GM23248 (cell line): ENCODE results near the gene IQGAP3. TPM values are rescaled to one million over a fixed set of nuclear protein-coding genes. Genes with fewer than 3 reads are reported as not detected.

Experiments used
- DNase-seq: peaks from one replicate; pipeline ENCODE4 v3.0.0-alpha.2; 2015
- H2AFZ ChIP-seq: fragments of 200-600 bp; sonication (generic); 2 replicates; pipeline ENCODE4 v1.6.1; 2016; ENCODE audit warnings: antibody characterized with exemption
- H3F3A ChIP-seq: fragments of 200-600 bp; sonication (generic); 2 replicates; pipeline ENCODE4 v1.6.1; 2016; ENCODE audit warnings: mild to moderate bottlenecking, antibody characterized with exemption, mixed run types; ENCODE audit not compliant: insufficient read depth
- H3K27ac ChIP-seq: fragments of 200-600 bp; sonication (generic); 2 replicates; pipeline ENCODE4 v1.5.1; 2016; ENCODE audit warnings: mild to moderate bottlenecking
- H3K27me3 ChIP-seq: fragments of 200-600 bp; sonication (generic); replicated peaks from 2 replicates; pipeline ENCODE4 v1.6.1; 2016; ENCODE audit warnings: mild to moderate bottlenecking; ENCODE audit not compliant: insufficient read depth
- H3K36me3 ChIP-seq: fragments of 200-600 bp; sonication (generic); 2 replicates; pipeline ENCODE4 v1.6.1; 2016; ENCODE audit warnings: low read depth, mild to moderate bottlenecking
- H3K4me1 ChIP-seq: fragments of 200-600 bp; sonication (generic); 2 replicates; pipeline ENCODE4 v1.6.1; 2016; ENCODE audit warnings: mild to moderate bottlenecking; ENCODE audit not compliant: insufficient read depth
- H3K4me2 ChIP-seq: fragments of 200-600 bp; sonication (generic); one replicate; pipeline ENCODE4 v1.6.1; 2016; ENCODE audit warnings: mild to moderate bottlenecking; ENCODE audit not compliant: unreplicated experiment
- H3K4me3 ChIP-seq: fragments of 200-600 bp; sonication (generic); 2 replicates; pipeline ENCODE4 v1.5.1; 2016; ENCODE audit warnings: mild to moderate bottlenecking
- H3K79me2 ChIP-seq: fragments of 200-600 bp; sonication (generic); 2 replicates; pipeline ENCODE4 v1.6.1; 2016; ENCODE audit warnings: mild to moderate bottlenecking; ENCODE audit not compliant: insufficient read depth
- H3K9ac ChIP-seq: fragments of 200-600 bp; sonication (generic); 2 replicates; pipeline ENCODE4 v1.6.1; 2016; ENCODE audit warnings: mild to moderate bottlenecking
- H3K9me2 ChIP-seq: fragments of 200-600 bp; sonication (generic); 2 replicates; pipeline ENCODE4 v1.6.1; 2016; ENCODE audit warnings: mixed run types, mild to moderate bottlenecking, moderate library complexity; ENCODE audit not compliant: insufficient read depth
- H3K9me3 ChIP-seq: fragments of 200-600 bp; sonication (generic); one replicate; pipeline ENCODE4 v1.6.1; 2017; ENCODE audit warnings: low read depth
- H4K20me1 ChIP-seq: fragments of 200-600 bp; sonication (generic); 2 replicates; pipeline ENCODE4 v1.6.0; 2016; ENCODE audit not compliant: insufficient read depth
- EZH2 ChIP-seq: fragments of 200-600 bp; sonication (generic); IDR thresholded peaks from 2 replicates; pipeline ENCODE4 v1.6.1; 2018; ENCODE audit warnings: antibody characterized with exemption, mild to moderate bottlenecking; ENCODE audit not compliant: insufficient read depth, poor library complexity, severe bottlenecking
- EZH2phosphoT487 ChIP-seq: fragments of 200-600 bp; sonication (generic); IDR thresholded peaks from 2 replicates; pipeline ENCODE4 v1.6.1; 2018; ENCODE audit warnings: antibody characterized with exemption, moderate library complexity, mild to moderate bottlenecking, low read depth; ENCODE audit not compliant: insufficient read depth
- WGBS, 2 experiments: methylation state at CpG; one replicate each; pipeline ENCODE4 v1.1.6; 2015 to 2017; ENCODE audit warnings: low lambda C conversion rate in 2 of 2, low coverage in 1 of 2; ENCODE audit errors: missing lambda C conversion rate in 2 of 2; 5-methylcytosine and 5-hydroxymethylcytosine counted together
- in situ Hi-C: fragments of 300-500 bp; cut with MboI; formaldehyde crosslinking; loops from 2 replicates; pipeline ENCODE4 v1.15.0; 2020
- polyA plus RNA-seq: library from polyadenylated mRNA; unstranded; fragments of >200 nt; fragmentation: Nextera tagmentation; extraction: Ambion mirVana; gene quantifications from 2 replicates; pipeline ENCODE4 v1.2.1, GENCODE V29; 2016
- total RNA-seq: library from RNA; depleted of rRNA; stranded (reverse); fragments of >200 nt; shearing (Covaris generic); gene quantifications from 2 replicates; pipeline ENCODE4 v1.2.3, GENCODE V29; 2014

The IQGAP3 gene
- total and polyA plus RNA-seq, 2 experiments from 2014 or later, result 5.6 to 14.7 TPM

- H3K27ac ChIP-seq, result peak overlapping the region; percentile 100
- H2AFZ ChIP-seq, result peak overlapping the region; percentile 38
- TF ChIP-seq EZH2phosphoT487 (no peak), EZH2 (no peak)
- H3K36me3 ChIP-seq, result no peaks in the 10 kb centered on the region
- 81 to 82% methylated on average over 21 of the region's 21 CpGs for WGBS, 2 experiments
- H3K4me2 ChIP-seq, result peak overlapping the region; percentile 44
- no peaks in the 10 kb centered on the region for H3K27me3 ChIP-seq
- no peak for DNase-seq
- in situ Hi-C loops, result no loop called here
- H3K4me3 ChIP-seq, result no peak overlapping the region; the same call in 1 of the 2 replicates
- H3F3A ChIP-seq, result peaks cover 41% of the 10 kb centered on the region
- peaks cover 59% of the 10 kb centered on the region for H3K4me1 ChIP-seq
- H3K79me2 ChIP-seq, result no peaks in the 10 kb centered on the region
- no peaks in the 10 kb centered on the region for H3K9me2 ChIP-seq
- peak overlapping the region; percentile 100 for H3K9ac ChIP-seq
- no peaks in the 10 kb centered on the region for H3K9me3 ChIP-seq
- no peaks in the 10 kb centered on the region for H4K20me1 ChIP-seq
Observed at GRCh38 chr1:156505679-156506298, 66.6 kb downstream of the IQGAP3 start.

GRCh38 chr1:156504821-156505678 lies 67.3 kb downstream of the IQGAP3 start:
- in situ Hi-C loops, result no loop called here
- peak overlapping the region; percentile 49 for H3K4me3 ChIP-seq
- H3K9ac ChIP-seq, result peak overlapping the region; percentile 100
- no peaks in the 10 kb centered on the region for H3K36me3 ChIP-seq
- peaks cover 52% of the 10 kb centered on the region for H3K4me1 ChIP-seq
- no peaks in the 10 kb centered on the region for H4K20me1 ChIP-seq
- DNase-seq, result peak; percentile 99
- TF ChIP-seq EZH2 (no peak), EZH2phosphoT487 (no peak)
- peaks cover 5% of the 10 kb centered on the region for H3K79me2 ChIP-seq
- H3K9me2 ChIP-seq, result no peaks in the 10 kb centered on the region
- peaks cover 41% of the 10 kb centered on the region for H3F3A ChIP-seq
- H3K27ac ChIP-seq, result peak overlapping the region; percentile 100
- H2AFZ ChIP-seq, result peak overlapping the region; percentile 38
- H3K27me3 ChIP-seq, result no peaks in the 10 kb centered on the region
- H3K9me3 ChIP-seq, result no peaks in the 10 kb centered on the region
- 2 to 3% methylated on average over 41 to 45 of the region's 45 CpGs for WGBS, 2 experiments
- H3K4me2 ChIP-seq, result peak overlapping the region; percentile 73

GRCh38 chr1:156504438-156504813 lies 67.9 kb downstream of the IQGAP3 start:
- H3K9me3 ChIP-seq, result no peaks in the 10 kb centered on the region
- no peaks in the 10 kb centered on the region for H3K27me3 ChIP-seq
- H3K4me3 ChIP-seq, result peak overlapping the region; percentile 49
- no peaks in the 10 kb centered on the region for H4K20me1 ChIP-seq
- H2AFZ ChIP-seq, result peak overlapping the region; percentile 30; the same call in 1 of the 2 replicates
- DNase-seq, result peak; percentile 33
- no peaks in the 10 kb centered on the region for H3K36me3 ChIP-seq
- H3K4me1 ChIP-seq, result peaks cover 51% of the 10 kb centered on the region
- peaks cover 11% of the 10 kb centered on the region for H3K79me2 ChIP-seq
- in situ Hi-C loops, result no loop called here
- peaks cover 41% of the 10 kb centered on the region for H3F3A ChIP-seq
- 53 to 54% methylated on average over 5 of the region's 5 CpGs for WGBS, 2 experiments
- H3K4me2 ChIP-seq, result peak overlapping the region; percentile 73
- H3K27ac ChIP-seq, result peak overlapping the region; percentile 100
- H3K9ac ChIP-seq, result peak overlapping the region; percentile 100
- TF ChIP-seq EZH2 (no peak), EZH2phosphoT487 (no peak)
- no peaks in the 10 kb centered on the region for H3K9me2 ChIP-seq

- peak; percentile 16 for DNase-seq
- peak overlapping the region; percentile 63 for H3K4me3 ChIP-seq
- H3K4me2 ChIP-seq, result peak overlapping the region; percentile 96
- TF ChIP-seq EZH2, result no peak
- TF ChIP-seq EZH2phosphoT487, result no peak
- H4K20me1 ChIP-seq, result no peaks in the 10 kb centered on the region; the same call in 1 of the 2 replicates
- H3K36me3 ChIP-seq, result no peaks in the 10 kb centered on the region
- H3K9me3 ChIP-seq, result no peaks in the 10 kb centered on the region
- peaks cover 17% of the 10 kb centered on the region for H3K79me2 ChIP-seq
- H3K27me3 ChIP-seq, result no peaks in the 10 kb centered on the region
- WGBS, 2 experiments, result 65 to 66% methylated on average over 5 of the region's 5 CpGs
- H3K9ac ChIP-seq, result peak overlapping the region; percentile 100
- H3K4me1 ChIP-seq, result peaks cover 48% of the 10 kb centered on the region
- peaks cover 41% of the 10 kb centered on the region for H3F3A ChIP-seq
- H3K9me2 ChIP-seq, result no peaks in the 10 kb centered on the region
- H2AFZ ChIP-seq, result peak overlapping the region; percentile 30
- in situ Hi-C loops, result no loop called here
- peak overlapping the region; percentile 100 for H3K27ac ChIP-seq
Observed at GRCh38 chr1:156503698-156504437, 68.5 kb downstream of the IQGAP3 start.
